HG03280 (cell line): ENCODE results near the gene C16orf92.

Experiments
- ATAC-seq: cut with Tn5 transposase; IDR thresholded peaks from one replicate; pipeline ENCODE4 v1.9.1; 2021; ENCODE audit warnings: mild to moderate bottlenecking, moderate library complexity; ENCODE audit not compliant: unreplicated experiment

The C16orf92 gene

GRCh38 chr16:29988346-29989075 lies 34.5 kb upstream of the C16orf92 start:
- ATAC-seq, result no peak

DNA sequence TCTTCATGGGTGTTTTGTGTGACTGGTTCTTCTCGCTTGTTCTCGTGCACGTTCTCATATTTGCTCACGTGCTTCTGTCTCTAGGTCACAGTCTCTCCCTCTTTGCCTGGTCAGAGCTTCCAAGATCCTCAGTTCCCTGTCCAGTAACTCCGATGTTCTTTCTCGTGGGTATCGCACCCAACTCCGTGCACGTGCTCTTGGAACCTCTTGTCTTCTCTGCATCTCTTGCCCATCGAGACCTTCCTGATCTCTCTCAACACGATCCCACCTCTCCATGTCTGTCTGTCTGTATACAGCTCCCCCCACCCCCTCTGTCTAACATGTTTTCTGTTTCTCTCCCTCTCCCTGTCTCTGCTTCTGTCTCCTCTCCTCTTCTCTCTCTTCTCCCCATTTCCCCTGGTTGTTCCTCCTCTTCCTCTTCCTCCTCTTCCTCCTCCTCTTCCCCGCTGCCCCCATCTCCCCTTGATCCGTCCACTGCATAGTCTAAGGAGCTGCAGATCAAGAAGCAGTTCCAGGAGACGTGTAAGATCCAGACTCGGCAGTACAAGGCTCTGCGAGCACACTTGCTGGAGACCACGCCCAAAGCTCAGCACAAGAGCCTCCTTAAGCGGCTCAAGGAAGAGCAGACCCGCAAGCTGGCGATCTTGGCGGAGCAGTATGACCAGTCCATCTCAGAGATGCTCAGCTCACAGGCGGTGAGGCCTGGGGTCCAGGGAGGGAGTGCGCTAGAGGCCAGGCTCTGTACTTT lies 33.7 kb upstream of the C16orf92 start:
- ATAC-seq, result no peak

GRCh38 chr16:29990034-29990433 lies 33.0 kb upstream of the C16orf92 start:
- no peak for ATAC-seq

GRCh38 chr16:29990883-29991570 lies 32.0 kb upstream of the C16orf92 start:
- ATAC-seq, result no peak

GRCh38 chr16:29991571-29991904 lies 31.5 kb upstream of the C16orf92 start:
- no peak for ATAC-seq

DNA sequence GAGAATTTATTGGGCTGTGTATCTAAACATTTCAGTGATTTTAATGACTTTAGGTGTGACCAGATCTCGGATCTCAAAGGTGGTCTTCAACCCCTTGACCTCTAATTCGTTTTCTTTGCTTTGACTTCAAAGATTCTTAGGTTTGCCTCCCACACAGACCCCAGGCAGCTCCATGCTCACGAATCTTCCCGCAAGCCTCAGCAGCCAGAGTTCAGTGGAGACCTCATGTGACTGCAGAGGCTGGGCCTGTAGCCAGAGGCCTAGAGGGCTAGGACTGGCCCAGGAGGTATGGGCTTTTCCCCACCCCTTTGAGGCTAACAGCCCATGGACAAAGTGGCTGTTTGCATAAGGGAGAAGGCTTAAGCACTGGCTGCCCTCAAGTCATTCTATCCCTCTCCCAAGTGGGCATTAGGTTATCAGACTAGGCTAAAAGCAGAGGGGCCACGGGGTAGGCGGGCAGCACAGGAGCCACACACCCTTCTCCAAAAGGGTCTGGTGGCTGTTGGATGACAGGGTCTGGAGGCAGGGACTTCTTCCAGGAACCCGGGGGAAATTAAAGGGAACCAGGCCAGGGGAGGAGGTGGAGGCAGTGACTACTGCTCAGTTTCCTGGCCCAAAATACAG lies 30.5 kb upstream of the C16orf92 start:
- no peak for ATAC-seq

- no peak for ATAC-seq
Observed at GRCh38 chr16:29993191-29993902, 29.7 kb upstream of the C16orf92 start.

DNA sequence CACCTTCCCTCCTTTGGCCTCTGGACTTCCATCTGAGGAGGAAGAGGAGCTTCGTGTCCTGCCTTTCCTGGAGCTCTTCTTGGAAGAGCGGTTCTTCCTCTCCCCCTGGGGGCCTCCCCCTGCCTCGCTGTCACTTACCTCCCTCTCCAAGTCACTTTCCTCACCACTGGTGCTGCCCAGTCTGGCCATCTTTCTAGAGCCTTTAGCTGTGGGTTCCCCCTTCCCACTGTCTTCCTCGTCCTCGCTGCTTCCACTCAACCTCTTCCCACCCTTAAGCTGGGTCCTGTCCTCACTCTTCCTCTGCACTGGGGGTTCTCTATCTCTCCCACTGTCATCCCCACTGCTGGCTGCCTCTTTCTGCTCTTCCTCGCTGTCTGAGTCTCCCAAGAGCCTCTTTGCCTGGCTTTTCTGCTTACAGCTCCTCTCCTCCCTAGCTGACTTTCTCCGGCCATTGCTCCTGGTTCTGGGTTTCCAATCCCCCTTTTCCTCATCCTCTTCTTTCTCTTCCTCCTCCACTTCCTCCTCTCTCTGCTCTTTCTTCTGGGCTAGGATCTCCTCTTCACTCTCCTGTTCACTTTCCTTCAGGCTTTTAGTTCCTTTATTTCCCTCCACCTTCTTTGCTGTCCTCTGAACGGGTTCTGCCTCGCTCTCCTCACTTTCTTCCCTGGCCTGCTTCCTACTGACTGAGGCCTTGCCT lies 28.9 kb upstream of the C16orf92 start:
- ATAC-seq, result no peak

GRCh38 chr16:29994600-29995323 lies 28.2 kb upstream of the C16orf92 start:
- ATAC-seq, result peak; percentile 40

GRCh38 chr16:29995324-29995910 lies 27.6 kb upstream of the C16orf92 start, which contains the start of gene HIRIP3:
Gene HIRIP3 (minus strand): TSS chr16:29995617. CDS start chr16:29995605, 12 bp downstream.
- ATAC-seq, result peak; percentile 46

- ATAC-seq, result peak; percentile 92
Observed at GRCh38 chr16:29995911-29996765, 26.9 kb upstream of the C16orf92 start, which contains the start of gene INO80E. Gene INO80E (plus strand): TSS chr16:29996241. CDS start chr16:29996311, 70 bp downstream.

GRCh38 chr16:29996766-29997250 lies 26.2 kb upstream of the C16orf92 start:
- ATAC-seq, result no peak

GRCh38 chr16:29999605-30000004 lies 23.4 kb upstream of the C16orf92 start:
- ATAC-seq, result no peak

- no peak for ATAC-seq
Observed at GRCh38 chr16:30000735-30001631, 22.0 kb upstream of the C16orf92 start.

- no peak for ATAC-seq
Observed at GRCh38 chr16:30002614-30003346, 20.2 kb upstream of the C16orf92 start.
